Measurements from ENCODE around the gene PTF1A.

DNA sequence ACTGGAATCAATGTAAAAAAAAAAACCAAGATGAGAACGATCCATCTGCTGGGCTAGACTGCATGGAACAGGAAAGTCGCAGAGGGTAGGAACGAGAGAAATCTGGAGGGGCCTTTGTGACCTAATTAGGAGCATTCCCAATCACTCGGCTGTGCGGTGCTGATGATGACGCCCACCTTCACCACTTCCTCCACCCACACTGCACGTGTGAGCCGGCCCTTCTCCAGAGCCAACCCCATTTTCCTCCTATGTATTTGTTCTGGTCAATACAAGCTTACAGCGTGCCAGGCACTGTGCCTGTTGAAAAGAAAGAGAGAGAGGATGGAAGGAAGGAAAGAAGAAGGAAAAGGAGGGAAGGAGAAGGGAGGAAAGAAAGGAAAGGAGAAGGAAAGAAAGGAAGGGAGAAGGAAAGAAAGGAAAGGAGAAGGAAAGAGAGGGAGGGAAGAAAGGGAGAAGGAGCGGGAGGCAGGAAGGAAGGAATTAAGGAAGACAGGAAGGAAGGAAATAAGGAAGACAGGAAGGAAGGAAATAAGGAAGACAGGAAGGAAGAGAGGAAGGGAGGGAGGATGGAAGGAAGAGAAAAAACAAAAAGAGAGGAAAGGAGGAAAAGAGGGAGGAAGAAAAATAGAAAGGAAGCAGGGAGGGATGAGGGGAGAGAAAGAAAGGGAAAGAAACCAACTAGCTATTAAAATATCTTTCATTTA, 35.5 kb upstream of the PTF1A start:
- no peak for TF ChIP-seq CTCF (IDR thresholded peaks at IDR 0.05)
- TF ChIP-seq POLR2A (IDR thresholded peaks at IDR 0.05), result no peak

Data from lower leg skin (tissue), 3 donors.